SU-DHL-6 (cell line): Measurements from ENCODE around the gene GTF2IRD1.

Experiments used
- CTCF ChIP-seq: fragments of 200-600 bp; sonication (generic); IDR thresholded peaks from one replicate; pipeline ENCODE4 v1.5.1; 2017; ENCODE audit warnings: antibody characterized with exemption, mild to moderate bottlenecking, low read length, moderate library complexity; ENCODE audit not compliant: insufficient read depth, poor library complexity, severe bottlenecking
- EZH2phosphoT487 ChIP-seq: fragments of 200-600 bp; sonication (generic), shearing (Covaris generic); conservative IDR thresholded peaks from 2 replicates; pipeline ENCODE4 v1.6.1; 2018; ENCODE audit warnings: mild to moderate bottlenecking, antibody characterized with exemption, low read length, moderate library complexity, mixed read lengths

GRCh38 chr7:74452748-74453321 is 871 bp upstream of the GTF2IRD1 start:
- no peak for TF ChIP-seq CTCF
- no peak for TF ChIP-seq EZH2phosphoT487
